A549 (cell line): ENCODE data around the gene ZNF212. TPM values are rescaled to one million over a fixed set of nuclear protein-coding genes. Genes with fewer than 3 reads are reported as not detected.

Experiments
- ATAC-seq, 2 experiments: fragments of 200-7000 bp in 1 of 2; fragments of >200 bp in 1 of 2; cut with Nextera tagmentation in 1 of 2; cut with Tn5 transposase in 1 of 2; 3 replicates each; pipeline versions ENCODE4 v1.8.0 to v1.9.1; 2018 to 2020; ENCODE audit warnings: mild to moderate bottlenecking in 1 of 2, moderate library complexity in 1 of 2
- CTCF ChIA-PET: fragments of 300-600 bp; sonication (Branson Sonifier 250); formaldehyde crosslinking; extraction: SDS; loops from one replicate; lab custom pipeline; 2021; ENCODE audit warnings: antibody characterized with exemption, inconsistent platforms; lab: Yijun Ruan, JAX
- POLR2A ChIA-PET: fragments of 350-600 bp; formaldehyde crosslinking; extraction: SDS; loops from one replicate; lab custom pipeline; 2021; ENCODE audit warnings: antibody characterized with exemption, inconsistent platforms; lab: Yijun Ruan, JAX
- DNase-seq, 2 experiments: peaks; one replicate each; pipeline versions ENCODE4 v3.0.0 to v3.0.0-alpha.2; 2011 to 2016; ENCODE audit warnings: low read depth in 1 of 2, low spot score in 1 of 2
- FAIRE-seq: peaks from 2 replicates; lab custom pipeline; 2011; peaks lifted over from hg19 to GRCh38; lab: Jason Lieb, UNC
- H3K27ac ChIP-seq, 2 experiments: fragments of >200 bp; sonication (Bioruptor Twin); formaldehyde crosslinking; 3 replicates each; pipeline ENCODE4 v1.5.1; 2016 to 2017
- H3K4me1 ChIP-seq: fragments of >200 bp; sonication (Bioruptor Twin); formaldehyde crosslinking; 3 replicates; pipeline ENCODE4 v1.6.1; 2016
- H3K4me2 ChIP-seq: fragments of >200 bp; sonication (Bioruptor Twin); formaldehyde crosslinking; 3 replicates; pipeline ENCODE4 v1.6.1; 2016
- H3K4me3 ChIP-seq: fragments of >200 bp; sonication (Bioruptor Twin); formaldehyde crosslinking; 3 replicates; pipeline ENCODE4 v1.5.1; 2016
- H3K9me3 ChIP-seq: fragments of >200 bp; sonication (Bioruptor Twin); formaldehyde crosslinking; 3 replicates; pipeline ENCODE4 v1.6.1; 2016
- CBX8 ChIP-seq: fragments of 200-600 bp; sonication (generic); IDR thresholded peaks from 2 replicates; pipeline ENCODE4 v1.6.1; 2016
- CEBPB ChIP-seq, 2 experiments: fragments of >200 bp in 1 of 2; sonication (Bioruptor Twin) in 1 of 2; formaldehyde crosslinking in 1 of 2; IDR thresholded peaks; 2 replicates each; pipeline ENCODE4 v1.6.1; 2012 to 2016
- CTCF ChIP-seq: fragments of >200 bp; sonication (Bioruptor Twin); formaldehyde crosslinking; IDR thresholded peaks from 3 replicates; pipeline ENCODE4 v1.5.1; 2016
- E2F6 ChIP-seq: IDR thresholded peaks from 2 replicates; pipeline ENCODE4 v1.6.1; 2012; ENCODE audit warnings: low read depth, borderline replicate concordance
- ESRRA ChIP-seq: fragments of 150-350 bp; IDR thresholded peaks from 2 replicates; pipeline ENCODE4 v1.6.1; 2014; ENCODE audit warnings: mild to moderate bottlenecking, low read length, borderline replicate concordance
- FOSL2 ChIP-seq, 2 experiments: fragments of 450-650 bp in 1 of 2; fragments of >200 bp in 1 of 2; sonication (Bioruptor Twin) in 1 of 2; formaldehyde crosslinking; IDR thresholded peaks; 2 replicates each; pipeline versions ENCODE4 v1.5.0 to v1.6.1; 2016 to 2020; ENCODE audit warnings: mild to moderate bottlenecking in 1 of 2, moderate library complexity in 1 of 2
- GATA3 ChIP-seq: IDR thresholded peaks from 2 replicates; pipeline ENCODE4 v1.6.1; 2012; ENCODE audit warnings: borderline replicate concordance
- HEYL ChIP-seq: fragments of 250-450 bp; sonication (Bioruptor Pico); IDR thresholded peaks from 2 replicates; pipeline ENCODE4 v1.8.0; 2021; ENCODE audit warnings: mild to moderate bottlenecking, moderate library complexity
- HOXA7 ChIP-seq: fragments of 250-450 bp; sonication (Bioruptor Pico); IDR thresholded peaks from 2 replicates; pipeline ENCODE4 v1.5.0; 2020; ENCODE audit warnings: mild to moderate bottlenecking, moderate library complexity
- HOXB13 ChIP-seq: fragments of 250-450 bp; sonication (Bioruptor Pico); IDR thresholded peaks from 2 replicates; pipeline ENCODE4 v1.5.0; 2020; ENCODE audit warnings: low read depth, mild to moderate bottlenecking, moderate library complexity
- HOXB5 ChIP-seq: fragments of 250-450 bp; sonication (Bioruptor Pico); IDR thresholded peaks from 2 replicates; pipeline ENCODE4 v1.5.0; 2020; ENCODE audit warnings: mild to moderate bottlenecking, moderate library complexity
- JUN ChIP-seq, 2 experiments: fragments of >200 bp; sonication (Bioruptor Twin); formaldehyde crosslinking; IDR thresholded peaks; 2 replicates in 1 of 2; 3 replicates in 1 of 2; pipeline ENCODE4 v1.6.1; 2016 to 2017
- KDM1A ChIP-seq: fragments of 200-600 bp; sonication (generic); IDR thresholded peaks from 2 replicates; pipeline ENCODE4 v1.6.1; 2016; ENCODE audit warnings: low read depth, mild to moderate bottlenecking
- NFE2L2 ChIP-seq: fragments of 150-350 bp; conservative IDR thresholded peaks from 2 replicates; pipeline ENCODE4 v1.6.1; 2014; ENCODE audit warnings: low read length
- NR3C1 ChIP-seq: fragments of >200 bp; sonication (Bioruptor Twin); formaldehyde crosslinking; IDR thresholded peaks from 3 replicates; pipeline ENCODE4 v1.6.1; 2017
- RAD21 ChIP-seq, 2 experiments: fragments of >200 bp in 1 of 2; sonication (Bioruptor Twin) in 1 of 2; formaldehyde crosslinking in 1 of 2; IDR thresholded peaks in 1 of 2; conservative IDR thresholded peaks in 1 of 2; 2 replicates in 1 of 2; 3 replicates in 1 of 2; pipeline ENCODE4 v1.6.1; 2012 to 2018; ENCODE audit warnings: inconsistent platforms in 1 of 2
- REST ChIP-seq: fragments of 200-600 bp; sonication (generic); IDR thresholded peaks from 2 replicates; pipeline ENCODE4 v1.6.1; 2016; ENCODE audit warnings: antibody characterized with exemption, mild to moderate bottlenecking, moderate library complexity
- RNF2 ChIP-seq: fragments of 200-600 bp; sonication (generic); IDR thresholded peaks from 2 replicates; pipeline ENCODE4 v1.6.1; 2016; ENCODE audit warnings: low read depth, mild to moderate bottlenecking, antibody characterized with exemption, moderate library complexity, borderline replicate concordance
- WGBS: methylation state at CpG from one replicate; pipeline ENCODE4 v1.1.6; 2017; ENCODE audit errors: missing lambda C conversion rate; 5-methylcytosine and 5-hydroxymethylcytosine counted together
- polyA plus RNA-seq, 4 experiments: library from polyadenylated mRNA; depleted of rRNA in 3 of 4; stranded (reverse); fragments of >200 nt; fragmentation: RNase III in 1 of 4; extraction: RNeasy Plus Mini Kit Qiagen cat#74134 plus additional on column Dnase treatment in 1 of 4; gene quantifications; 2 replicates in 3 of 4; 3 replicates in 1 of 4; pipeline ENCODE4 v1.2.3, GENCODE V29; 2011 to 2017

Gene ZNF212
- polyA plus RNA-seq, 2 of the 4 experiments (the other 2 are of a cell fraction): 5.5 to 7.9 TPM

GRCh38 chr7:149209518-149210269 is 29.8 kb upstream of the ZNF212 start:
- H3K27ac ChIP-seq: no peak overlapping the region
- FAIRE-seq: peak; percentile 63
- peak; percentile 89 to 94 for ATAC-seq
- WGBS: 62% methylated on average over 7 of the region's 7 CpGs
- POLR2A ChIA-PET: no interaction called here
- no peak for TF ChIP-seq HEYL (CRISPR knock-in tag)
- peak; percentile 64 for TF ChIP-seq CTCF
- TF ChIP-seq RAD21 (conservative IDR thresholded peaks at IDR 0.05 in 1 of 2, IDR thresholded peaks at IDR 0.05 in 1 of 2): peak in 1 of 2 experiments; percentile 39; a peak in 2 of 5 replicates
- TF ChIP-seq FOSL2 (IDR thresholded peaks at IDR 0.05): no peak
- TF ChIP-seq FOSL2 (CRISPR knock-in tag; IDR thresholded peaks at IDR 0.05): peak; percentile 69
- TF ChIP-seq, all 56 proteins: peak for 3
- peak; percentile 74 to 83 for DNase-seq
- Histone ChIP-seq H3K4me2 (no peak overlapping the region), H3K9me3 (no peaks in the 10 kb centered on the region), H3K4me1 (peaks cover 6% of the 10 kb centered on the region; the same call in 1 of the 3 replicates), H3K4me3 (no peak overlapping the region)
- CTCF ChIA-PET: interaction anchor here (0.6 to 2.4 kb wide), 7 partner anchors 11 to 108 kb away, joined by 3 to 9 read pairs (median 3); partner anchors contain the start of gene ZNF282

- Histone ChIP-seq H3K9me3 (no peaks in the 10 kb centered on the region), H3K4me3 (no peak overlapping the region), H3K4me1 (peaks cover 6% of the 10 kb centered on the region; the same call in 1 of the 3 replicates), H3K27ac (no peak overlapping the region), H3K4me2 (no peak overlapping the region)
- TF ChIP-seq E2F6: no peak
- no peak for TF ChIP-seq HOXA7
- TF ChIP-seq CEBPB (IDR thresholded peaks at IDR 0.05): no peak
- TF ChIP-seq RAD21 (conservative IDR thresholded peaks at IDR 0.05 in 1 of 2, IDR thresholded peaks at IDR 0.05 in 1 of 2): no peak
- no peak for TF ChIP-seq RNF2
- DNase-seq: no peak
- no peak for ATAC-seq
- POLR2A ChIA-PET: no interaction called here
- CTCF ChIA-PET: interaction anchor here (0.8 to 2.4 kb wide), 8 partner anchors 12 to 25 kb away, joined by 3 to 9 read pairs (median 6); partner anchors contain the start of gene ZNF282
- WGBS: 90% methylated on average over 7 of the region's 11 CpGs
- no peak for FAIRE-seq
These were observed 28.9 kb upstream of the ZNF212 start for GRCh38 chr7:149210551-149210950.

GRCh38 chr7:149214020-149214720 is 25.3 kb upstream of the ZNF212 start:
- Histone ChIP-seq H3K4me1 (peaks cover 2% of the 10 kb centered on the region; the same call in 1 of the 3 replicates), H3K27ac (no peak overlapping the region), H3K4me3 (no peak overlapping the region), H3K4me2 (no peak overlapping the region), H3K9me3 (no peaks in the 10 kb centered on the region)
- DNase-seq (no peak), ATAC-seq (no peak), FAIRE-seq (no peak)
- POLR2A ChIA-PET: no interaction called here
- CTCF ChIA-PET: interaction anchor here (0.8 to 4.8 kb wide), 7 partner anchors 13 to 78 kb away, joined by 3 to 16 read pairs (median 5); partner anchors contain the start of genes ZNF282, ZNF398 and ZNF783
- 83% methylated on average over 6 of the region's 7 CpGs for WGBS
- TF ChIP-seq ESRRA (no peak), HOXB5 (CRISPR knock-in tag) (no peak), HOXB13 (CRISPR knock-in tag) (no peak), GATA3 (no peak), CTCF (no peak), REST (no peak), JUN (IDR thresholded peaks at IDR 0.05) (no peak), NFE2L2 (no peak), KDM1A (no peak), NR3C1 (no peak), HEYL (CRISPR knock-in tag) (no peak), CBX8 (no peak)
